HG02798 (cell line): ENCODE data around the gene S100A5.
"Not testable (repeated sequence)": the region's sequence is repeated elsewhere in the genome, so short reads cannot be mapped to it uniquely, and the experiment has no call there.

Source experiments
- ATAC-seq: cut with Tn5 transposase; IDR thresholded peaks from one replicate; pipeline ENCODE4 v1.9.1; 2021; ENCODE audit warnings: mild to moderate bottlenecking; ENCODE audit not compliant: unreplicated experiment, poor library complexity

The S100A5 gene

DNA sequence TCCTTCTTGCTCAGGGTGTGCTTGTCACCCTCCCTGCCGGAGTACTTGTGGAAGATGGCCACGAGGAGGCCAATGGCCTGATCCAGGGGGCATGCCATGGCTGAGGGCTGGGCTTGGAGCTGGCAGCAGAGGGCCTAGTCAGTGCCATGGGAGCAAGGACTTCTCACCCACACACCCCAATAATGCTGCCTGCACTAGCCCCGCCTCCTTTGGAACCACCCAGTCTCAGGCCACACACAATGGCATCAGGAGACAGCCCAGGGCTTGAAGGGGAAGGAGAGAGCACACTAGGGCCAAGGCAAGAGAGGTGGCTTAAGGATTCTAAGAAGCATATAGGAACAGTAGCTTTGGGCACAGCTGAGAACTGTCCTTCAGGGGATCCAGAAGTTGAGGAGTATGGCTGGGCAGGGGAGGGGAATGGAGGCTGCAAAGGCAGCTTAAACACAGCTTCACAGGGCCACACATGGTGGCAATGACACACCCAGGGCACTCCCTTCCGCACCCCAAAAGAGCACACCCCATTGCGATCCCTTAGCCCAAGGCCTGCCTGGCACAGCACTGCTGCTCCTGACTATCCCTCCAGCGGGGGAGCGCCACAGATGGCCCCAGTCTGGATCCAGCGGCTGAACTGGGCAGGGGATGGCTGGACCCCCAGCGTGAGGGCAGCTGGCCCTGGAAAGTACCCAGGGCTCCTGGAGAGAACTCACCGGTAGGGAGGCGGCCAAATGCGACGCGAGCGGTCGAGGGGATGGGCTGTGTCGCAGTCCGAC is 5.3 kb downstream of the S100A5 start, which contains the start of gene S100A6:
S100A6 (minus strand) TSS at position 750 of the 770 bp plus-strand sequence; CDS start at position 98, 652 bp downstream.
- ATAC-seq: no peak

GRCh38 chr1:153534925-153535241 is 5.9 kb downstream of the S100A5 start:
- ATAC-seq: no peak

GRCh38 chr1:153534226-153534924 is 6.4 kb downstream of the S100A5 start:
- ATAC-seq: no peak

- ATAC-seq: no peak
Observed at GRCh38 chr1:153533689-153534201, 7.0 kb downstream of the S100A5 start.

DNA sequence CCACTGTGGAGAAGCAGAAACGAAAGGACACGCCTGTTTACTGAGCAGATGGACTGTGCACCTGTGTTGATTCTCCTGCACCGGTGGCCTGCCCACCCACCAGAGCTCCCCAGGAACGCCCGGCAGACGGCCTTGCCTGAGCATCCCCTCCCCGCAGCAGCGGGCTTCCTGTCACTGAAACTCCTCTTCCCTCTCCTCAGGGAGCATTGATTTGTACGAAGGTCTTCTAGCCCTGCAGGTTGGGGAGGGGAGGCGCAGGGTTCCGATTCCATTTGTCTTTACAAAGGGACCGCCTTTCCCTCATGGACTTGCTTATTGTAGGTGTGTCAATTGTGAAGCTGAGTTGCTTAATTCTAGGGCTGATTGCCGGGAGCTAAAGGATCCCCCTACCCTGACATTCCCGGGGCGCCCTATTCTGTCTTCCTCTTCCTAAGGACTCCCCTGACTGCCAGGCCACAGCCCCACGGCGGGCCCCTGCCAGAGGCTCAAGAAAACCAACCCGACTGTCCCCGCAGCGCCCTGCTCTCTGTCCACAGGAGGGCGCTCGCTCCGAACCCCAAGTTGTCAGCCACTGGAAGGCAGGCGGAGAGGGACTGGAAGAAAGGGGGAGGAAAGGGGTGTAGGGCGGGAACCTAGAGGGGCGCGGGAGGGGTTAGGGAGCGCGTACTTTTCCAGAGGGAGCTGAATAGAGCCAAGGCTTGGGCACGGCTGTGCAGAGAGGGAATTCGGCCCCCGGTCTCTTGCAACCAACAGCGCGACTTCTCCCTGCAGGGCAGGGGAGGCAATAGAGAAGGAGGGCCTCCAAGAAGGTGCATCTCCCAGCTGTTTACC is 7.8 kb downstream of the S100A5 start:
- no peak for ATAC-seq

GRCh38 chr1:153532181-153532580 is 8.6 kb downstream of the S100A5 start:
- no peak for ATAC-seq

- ATAC-seq: no peak
Observed at GRCh38 chr1:153531638-153532037, 9.1 kb downstream of the S100A5 start.

DNA sequence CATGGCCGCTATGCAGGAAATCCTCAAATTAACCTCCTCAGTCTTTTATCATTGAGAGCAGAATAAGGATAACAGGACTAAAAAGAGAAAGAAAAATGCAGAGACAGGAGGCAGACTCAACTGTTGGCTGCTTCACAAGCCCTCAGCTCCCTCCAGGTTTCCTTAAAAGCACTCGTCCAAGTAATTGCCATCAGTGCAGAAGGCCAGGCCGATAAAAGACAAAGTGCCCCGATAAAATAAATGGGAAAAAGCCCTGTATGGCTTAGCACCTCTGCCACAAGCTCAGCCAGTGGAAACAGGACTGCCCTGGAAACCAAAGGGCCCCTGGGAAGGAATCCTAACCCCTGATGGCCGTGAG is 13.1 kb downstream of the S100A5 start:
- no peak for ATAC-seq

DNA sequence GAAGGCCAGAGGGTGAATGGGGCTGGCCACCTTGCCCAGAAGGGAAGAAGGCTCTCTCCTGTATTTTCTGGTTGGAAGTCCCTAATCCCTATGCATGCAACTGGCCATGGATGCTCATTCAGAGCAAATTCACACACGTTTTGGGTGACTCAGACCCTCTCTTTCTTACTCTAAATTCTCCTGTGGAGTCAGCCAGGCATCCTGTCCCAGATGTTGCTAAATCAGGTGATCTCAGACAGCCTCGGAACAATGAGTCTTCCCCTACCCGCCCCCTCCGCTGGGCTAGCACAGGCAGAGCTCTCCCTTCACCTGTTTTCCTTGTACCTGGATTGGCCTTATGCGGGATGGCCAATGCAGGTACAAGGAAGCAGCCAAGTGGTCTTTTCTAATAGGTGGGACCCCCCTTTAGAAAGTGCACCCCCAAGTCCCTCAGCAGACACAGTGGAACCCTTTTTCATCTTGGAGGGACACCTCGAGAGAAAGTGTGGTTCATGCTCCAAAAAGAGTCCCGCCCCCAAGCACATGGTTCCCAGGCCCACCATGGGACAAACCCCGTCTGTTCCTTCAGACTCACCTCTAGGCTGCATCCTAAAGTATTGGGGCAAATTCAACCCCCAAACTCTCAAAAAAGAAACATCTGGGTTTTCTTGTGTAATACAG is 13.6 kb downstream of the S100A5 start:
- ATAC-seq: no peak

DNA sequence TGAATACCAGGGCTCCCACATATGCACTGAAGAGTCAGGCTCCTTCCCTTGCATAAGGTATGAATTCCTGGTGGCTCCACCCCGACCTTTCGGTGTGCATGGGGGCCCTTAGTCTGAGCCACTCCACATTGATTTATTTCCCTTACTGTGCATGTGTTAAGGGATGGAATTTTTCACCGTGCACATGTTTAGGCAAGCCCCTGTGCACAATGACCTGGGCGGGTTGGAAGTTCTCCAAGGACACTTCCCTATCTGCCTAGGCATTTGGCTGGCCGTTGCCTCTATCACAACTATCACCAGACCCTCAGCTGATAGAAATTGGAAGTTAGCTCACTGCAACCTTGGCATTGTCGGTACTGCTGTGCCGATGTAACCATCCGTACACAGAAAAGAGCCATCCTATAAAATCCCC is 14.6 kb downstream of the S100A5 start:
- no peak for ATAC-seq

DNA sequence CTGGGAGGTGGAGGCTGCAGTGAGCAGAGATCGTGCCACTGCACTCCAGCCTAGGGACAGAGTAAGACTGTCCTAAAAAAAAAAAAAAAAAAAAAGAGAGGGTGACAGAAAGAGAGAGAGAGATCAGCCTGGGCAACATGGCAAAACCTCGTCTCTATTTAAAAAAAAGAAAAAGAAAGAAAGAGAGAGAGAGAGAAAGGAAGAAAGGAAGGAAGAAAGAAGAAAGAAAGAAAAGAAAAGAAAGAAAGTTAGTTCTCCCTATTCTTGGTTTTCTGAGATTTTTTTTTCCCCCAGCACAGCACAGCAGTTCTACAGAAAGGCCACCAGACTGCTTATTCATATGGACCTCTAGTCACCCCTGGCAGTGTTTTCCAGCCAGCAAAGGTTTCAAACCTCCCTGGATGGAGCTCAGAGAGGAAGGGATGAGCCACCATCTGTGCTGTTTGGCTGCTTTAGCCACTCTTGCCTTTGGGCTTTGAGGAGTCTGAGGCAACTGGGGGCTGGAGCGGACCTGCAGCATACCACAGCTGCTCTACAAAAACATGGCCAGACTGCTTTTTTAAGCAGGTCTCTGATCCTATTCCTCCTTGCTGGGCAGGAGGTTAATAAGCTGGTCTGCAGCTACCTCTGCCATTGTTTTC is 15.5 kb downstream of the S100A5 start:
- no peak for ATAC-seq

DNA sequence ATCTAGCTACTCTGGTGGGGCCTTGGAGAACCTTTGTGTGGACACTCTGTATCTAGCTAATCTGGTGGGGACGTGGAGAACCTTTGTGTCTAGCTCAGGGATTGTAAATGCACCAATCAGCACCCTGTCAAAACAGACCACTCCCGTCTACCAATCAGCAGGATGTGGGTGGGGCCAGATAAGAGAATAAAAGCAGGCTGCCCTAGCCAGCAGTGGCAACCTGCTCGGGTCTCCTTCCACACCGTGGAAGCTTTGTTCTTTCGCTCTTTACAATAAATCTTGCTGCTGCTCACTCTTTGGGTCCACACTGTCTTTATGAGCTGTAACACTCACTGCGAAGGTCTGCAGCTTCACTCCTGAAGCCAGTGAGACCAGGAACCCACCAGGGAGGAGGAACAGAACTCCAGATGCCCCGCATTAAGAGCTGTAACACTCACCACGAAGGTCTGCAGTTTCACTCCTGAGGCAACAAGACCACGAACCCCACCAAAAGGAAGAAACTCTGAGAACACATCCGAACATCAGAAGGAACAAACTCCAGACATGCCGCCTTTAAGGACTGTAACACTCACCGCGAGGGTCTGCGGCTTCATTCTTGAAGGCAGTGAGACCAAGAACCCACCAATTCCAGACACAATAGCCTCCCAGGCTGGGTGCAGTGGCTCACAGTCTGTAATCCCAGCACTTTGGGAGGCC is 18.2 kb downstream of the S100A5 start:
- ATAC-seq: not testable (repeated sequence)

- not testable (repeated sequence) for ATAC-seq
Observed at GRCh38 chr1:153521808-153522207, 18.9 kb downstream of the S100A5 start.

DNA sequence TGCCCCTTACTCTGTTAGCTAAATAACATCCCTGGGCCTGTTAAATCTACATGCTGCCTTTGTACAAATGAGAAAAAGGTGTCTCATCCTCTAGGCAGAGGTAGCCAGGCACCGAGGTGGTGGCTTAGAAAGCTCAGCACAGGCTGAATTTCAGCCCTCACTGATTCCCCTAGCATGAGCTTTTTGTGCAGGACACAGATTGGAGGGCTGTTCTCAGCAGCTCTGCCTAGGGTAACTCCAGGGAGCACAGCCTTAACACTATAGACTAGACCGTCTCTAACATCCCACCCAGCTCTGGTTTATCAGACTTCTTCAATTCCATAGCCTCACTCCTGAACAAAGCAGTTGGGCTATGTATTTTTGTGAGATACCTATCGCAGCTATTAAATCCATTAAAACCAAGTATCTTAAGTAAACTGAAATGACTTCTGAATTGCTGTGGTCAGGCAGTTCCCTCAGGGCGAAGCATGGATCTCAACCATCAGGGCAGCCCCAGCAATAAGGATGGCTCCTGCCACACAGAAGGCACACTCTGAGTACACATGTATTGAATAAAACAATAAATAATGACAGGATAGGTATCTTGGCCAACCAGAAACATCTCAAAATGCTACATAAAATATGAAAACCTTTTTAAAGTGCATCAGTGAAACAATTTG is 19.8 kb downstream of the S100A5 start:
- ATAC-seq: no peak

GRCh38 chr1:153520137-153520691 is 20.5 kb downstream of the S100A5 start:
- ATAC-seq: not testable (repeated sequence)

DNA sequence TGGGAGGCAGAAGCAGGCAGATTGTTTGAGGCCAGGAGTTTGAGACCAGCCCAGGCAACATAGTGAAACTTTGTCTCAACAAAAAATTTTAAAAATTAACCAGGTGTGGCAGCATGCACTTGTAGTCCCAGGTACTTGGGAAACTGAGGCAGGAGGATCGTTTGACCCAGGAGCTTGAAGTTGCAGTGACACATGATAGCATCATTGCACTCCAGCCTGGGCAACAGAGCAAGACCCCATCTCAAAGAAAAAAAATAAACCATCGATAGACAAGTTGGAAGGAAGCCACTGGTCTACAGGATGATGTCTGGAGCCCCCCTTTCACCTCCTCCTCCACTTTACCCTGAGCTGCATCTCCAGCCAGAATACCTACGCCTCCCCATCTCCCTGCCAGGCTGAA is 21.5 kb downstream of the S100A5 start:
- ATAC-seq: no peak

DNA sequence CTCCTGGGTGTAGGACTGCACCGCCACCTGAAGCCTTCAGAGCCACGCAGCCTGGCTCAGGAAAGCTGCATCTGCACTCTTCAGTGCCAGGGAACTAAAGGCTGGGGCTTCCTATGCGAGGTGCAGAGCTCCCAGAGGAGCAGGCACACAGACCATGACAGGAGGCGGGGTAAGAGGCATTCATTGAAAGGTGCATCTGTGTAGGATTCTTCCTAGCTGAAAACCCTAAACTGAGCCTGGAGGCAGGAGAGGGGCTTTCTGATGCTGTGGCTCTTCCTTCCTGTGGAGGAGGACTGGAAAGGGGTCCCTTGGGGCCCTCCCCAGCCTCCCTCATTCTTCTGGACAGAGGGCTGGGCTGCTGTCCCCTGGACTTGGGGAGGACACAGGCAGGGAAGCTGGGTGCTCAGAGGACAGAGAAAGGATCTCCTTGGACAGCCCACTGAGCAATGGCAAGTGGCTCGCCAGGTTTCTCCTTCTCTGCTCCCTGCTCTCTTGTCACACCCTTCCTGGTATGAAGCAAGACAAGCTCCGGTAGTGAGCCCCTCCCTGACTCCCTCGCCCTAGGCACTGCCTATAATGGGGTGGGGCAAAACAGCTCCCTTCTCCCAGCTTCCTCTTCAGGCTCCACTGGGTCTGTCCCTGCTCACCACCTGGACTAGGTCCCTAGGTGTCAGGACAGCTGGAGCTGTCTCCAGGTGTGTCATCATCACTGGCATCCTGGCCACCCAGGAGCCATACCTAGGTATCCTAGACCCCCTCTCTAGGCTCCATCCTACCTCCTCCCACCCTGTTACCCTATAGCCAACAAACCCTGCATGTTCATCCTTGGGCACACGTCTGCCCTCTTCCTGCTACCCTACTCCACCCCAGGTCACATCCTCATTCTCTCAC is 25.0 kb downstream of the S100A5 start:
- ATAC-seq: no peak
